CD4-positive, alpha-beta memory T cell (primary cell): ENCODE measurements around the gene GNPDA1. TPM values are rescaled to one million over a fixed set of nuclear protein-coding genes. Genes with fewer than 3 reads are reported as not detected.

Experiments
- CTCF ChIA-PET: fragments of 350-600 bp; sonication (Branson Sonifier 250); formaldehyde crosslinking; loops from one replicate; lab custom pipeline; 2021; ENCODE audit warnings: inconsistent platforms; ENCODE audit not compliant: partially characterized antibody; lab: Charles Lee
- POLR2A ChIA-PET: fragments of 350-600 bp; sonication (Branson Sonifier 250); formaldehyde crosslinking; loops from one replicate; lab custom pipeline; 2021; ENCODE audit not compliant: partially characterized antibody; lab: Charles Lee
- DNase-seq, 5 donors: peaks; one replicate each; pipeline versions ENCODE4 v3.0.0 to v3.0.0-alpha.2; 2020 to 2022; ENCODE audit warnings: mixed read lengths in 1 of 5
- H3K27ac ChIP-seq: one replicate; pipeline ENCODE4 v1.7.0; 2013; ENCODE audit warnings: low read depth, low read length
- H3K27me3 ChIP-seq: 2 replicates; pipeline ENCODE4 v1.7.0; 2013; ENCODE audit warnings: mild to moderate bottlenecking, low read length, moderate library complexity; ENCODE audit not compliant: insufficient read depth
- H3K36me3 ChIP-seq: 2 replicates; pipeline ENCODE4 v1.7.0; 2013; ENCODE audit warnings: mild to moderate bottlenecking, low read length, moderate library complexity; ENCODE audit not compliant: insufficient read depth
- H3K4me1 ChIP-seq: 2 replicates; pipeline ENCODE4 v1.7.0; 2013; ENCODE audit warnings: mild to moderate bottlenecking, low read length, moderate library complexity; ENCODE audit not compliant: insufficient read depth
- H3K4me3 ChIP-seq, 2 donors: one replicate each; pipeline ENCODE4 v1.7.0; 2013; ENCODE audit warnings: low read length in 2 of 2, mild to moderate bottlenecking in 1 of 2
- H3K9me3 ChIP-seq, 2 donors: one replicate each; pipeline ENCODE4 v1.7.0; 2013; ENCODE audit warnings: low read length in 2 of 2, control low read depth in 1 of 2; ENCODE audit not compliant: control insufficient read depth in 1 of 2
- H3K27ac Mint-ChIP-seq, 7 donors: one replicate each; pipeline ENCODE4 v1.8.0; 2020 to 2021; ENCODE audit warnings: mixed read lengths in 7 of 7, mild to moderate bottlenecking in 6 of 7, inconsistent platforms in 3 of 7, moderate library complexity in 3 of 7
- H3K27me3 Mint-ChIP-seq, 2 donors: one replicate each; pipeline ENCODE4 v1.8.0; 2020 to 2021; ENCODE audit warnings: mixed read lengths in 2 of 2
- H3K36me3 Mint-ChIP-seq, 2 donors: one replicate each; pipeline ENCODE4 v1.8.0; 2020 to 2021; ENCODE audit warnings: mixed read lengths in 2 of 2, inconsistent platforms in 1 of 2, mild to moderate bottlenecking in 1 of 2
- H3K4me1 Mint-ChIP-seq, 4 donors: one replicate each; pipeline ENCODE4 v1.8.0; 2020 to 2021; ENCODE audit warnings: mixed read lengths in 4 of 4, mild to moderate bottlenecking in 1 of 4
- H3K4me3 Mint-ChIP-seq, 8 donors: one replicate each; pipeline ENCODE4 v1.8.0; 2020 to 2021; ENCODE audit warnings: mixed read lengths in 8 of 8, mild to moderate bottlenecking in 7 of 8, moderate library complexity in 6 of 8, inconsistent platforms in 3 of 8
- H3K9me3 Mint-ChIP-seq, 8 donors: one replicate each; pipeline ENCODE4 v1.8.0; 2020 to 2021; ENCODE audit warnings: mixed read lengths in 8 of 8, mild to moderate bottlenecking in 5 of 8, inconsistent platforms in 3 of 8, moderate library complexity in 1 of 8
- intact Hi-C: fragments of 100-400 bp; cut with micrococcal nuclease; formaldehyde crosslinking; loops from one replicate; pipeline ENCODE4 v1.15.1; 2023
- polyA plus RNA-seq, 2 donors: library from polyadenylated mRNA; unstranded; fragments of 300-500 nt; fragmentation: Illumina TruSeq; gene quantifications; one replicate each; pipeline ENCODE4 v1.2.3, GENCODE V29; 2021
- total RNA-seq, 2 experiments: library from RNA; stranded (reverse); gene quantifications; one replicate each; pipeline ENCODE4 v1.2.3, GENCODE V29; 2021

Gene GNPDA1
- total RNA-seq (10 to 100 TPM; 23.0 to 24.1 TPM), polyA plus RNA-seq (10 to 100 TPM; 25.8 to 38.6 TPM)

DNA sequence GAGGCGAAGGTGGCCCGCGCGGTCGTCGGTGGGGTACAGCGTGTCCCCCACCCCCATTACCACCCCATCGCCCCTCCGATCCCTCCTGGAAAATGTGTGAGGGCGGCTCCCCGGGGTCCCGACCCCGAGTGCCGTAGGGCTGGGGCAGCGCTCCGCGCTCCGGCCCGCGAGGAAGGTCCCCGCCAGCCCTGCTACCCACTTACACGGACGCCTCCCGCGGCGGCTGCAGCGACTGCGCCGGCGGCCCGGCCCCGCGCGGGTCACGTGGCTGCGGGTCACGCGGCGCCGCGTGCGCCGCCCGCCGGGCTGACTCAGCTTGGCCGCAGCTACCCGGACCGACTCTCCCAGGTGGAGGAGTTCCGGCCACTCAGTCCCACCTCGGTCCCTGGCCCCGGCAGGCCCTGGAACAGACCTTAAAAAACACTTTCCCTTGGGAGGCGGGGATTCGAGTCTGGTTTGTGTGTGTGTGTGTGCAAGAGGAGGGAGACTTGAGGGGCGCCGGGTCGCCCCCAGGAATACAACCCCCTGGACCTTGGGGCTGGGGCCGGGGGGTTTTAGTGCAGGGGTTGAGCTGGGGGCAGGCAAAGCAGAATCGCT, at the start of gene GNPDA1:
GNPDA1 (minus strand) TSS at position 236 of the 597 bp plus-strand sequence. CDS start 992 bp downstream, outside the sequence.
- H3K4me1 ChIP-seq, result peaks cover 64% of the 10 kb centered on the region
- intact Hi-C loops, result loop anchor here (5.0 kb wide), 1 partner anchor 684 kb away; no protein-coding TSS in a partner anchor

DNA sequence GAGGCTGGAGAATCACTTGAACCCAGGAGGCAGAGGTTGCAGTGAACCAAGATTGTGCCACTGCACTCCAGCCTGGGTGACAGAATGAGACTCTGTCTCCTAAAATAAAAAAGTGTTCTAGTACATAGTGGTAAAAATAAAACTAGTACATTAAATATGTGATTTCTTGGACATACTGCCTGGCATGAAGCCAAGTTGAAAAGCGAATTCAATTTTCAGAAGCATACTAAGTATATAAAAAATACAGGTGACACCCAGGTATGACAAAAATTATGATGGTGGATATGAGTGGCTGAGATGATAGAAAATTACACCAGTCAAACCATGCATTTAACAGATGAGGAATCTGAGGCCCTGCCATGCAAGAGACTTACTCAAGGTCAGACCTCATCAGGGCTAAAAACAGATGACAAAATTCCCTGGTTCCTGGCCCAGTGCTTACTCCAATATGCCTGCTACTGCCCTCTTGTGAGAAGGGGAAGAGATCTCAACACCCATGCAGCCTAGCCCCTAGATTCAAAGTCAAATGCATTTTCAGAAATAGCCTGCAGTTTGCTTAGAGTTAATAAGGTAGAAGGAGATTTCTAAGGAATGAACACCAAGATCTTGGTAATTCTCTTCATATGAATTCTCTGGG, 46.6 kb upstream of the GNPDA1 start:
- no peak overlapping the region for H3K27ac Mint-ChIP-seq
- H3K27me3 ChIP-seq, result no peaks in the 10 kb centered on the region
- no peaks in the 10 kb centered on the region for H3K36me3 ChIP-seq
- no peak overlapping the region for H3K27ac ChIP-seq
- POLR2A ChIA-PET, result no interaction called here
- no peak for DNase-seq
- H3K27me3 Mint-ChIP-seq, result no peaks in the 10 kb centered on the region
- intact Hi-C loops, result no loop called here
- peaks cover 8 to 14% (median 10%) of the 10 kb centered on the region in 4 donors for H3K4me1 Mint-ChIP-seq
- H3K4me1 ChIP-seq, result peaks cover 14% of the 10 kb centered on the region
- H3K36me3 Mint-ChIP-seq, result no peaks in the 10 kb centered on the region
- H3K9me3 Mint-ChIP-seq, result no peaks in the 10 kb centered on the region
- H3K9me3 ChIP-seq, result no peaks in the 10 kb centered on the region
- H3K4me3 ChIP-seq, result no peak overlapping the region
- no peak overlapping the region for H3K4me3 Mint-ChIP-seq
- CTCF ChIA-PET, result no interaction called here

More for the DNA sequence above, at the start of gene GNPDA1:
- Mint-ChIP-seq H3K4me3 (peak within 1 kb of the TSS; percentile 86 to 94 (median 88)), H3K36me3 (peaks cover 0 to 4% of the 10 kb centered on the region in 2 donors), H3K27me3 (no peaks in the 10 kb centered on the region), H3K4me1 (peaks cover 44 to 71% (median 56%) of the 10 kb centered on the region in 4 donors), H3K9me3 (peaks cover 0 to 1% (median 0%) of the 10 kb centered on the region in 8 donors), H3K27ac (peak within 1 kb of the TSS; percentile 91 to 96 (median 95))
- H3K4me3 ChIP-seq, result peak within 1 kb of the TSS; percentile 79 to 84
- no peaks in the 10 kb centered on the region for H3K27me3 ChIP-seq
- DNase-seq, result peak; percentile 56 to 72 (median 62)
- H3K27ac ChIP-seq, result peak within 1 kb of the TSS; percentile 70
- no peaks in the 10 kb centered on the region for H3K9me3 ChIP-seq
- H3K36me3 ChIP-seq, result no peaks in the 10 kb centered on the region
- ChIA-PET POLR2A (interaction anchor here (0.8 to 6.2 kb wide), 14 partner anchors 8 to 362 kb away, joined by 3 to 90 read pairs (median 6); partner anchors contain the start of genes FCHSD1, NDFIP1 and RNF14), CTCF (interaction anchor here (0.8 to 11.6 kb wide), 20 partner anchors 9 to 320 kb away, joined by 3 to 203 read pairs (median 6); partner anchors contain the start of genes NDFIP1 and RNF14)

DNA sequence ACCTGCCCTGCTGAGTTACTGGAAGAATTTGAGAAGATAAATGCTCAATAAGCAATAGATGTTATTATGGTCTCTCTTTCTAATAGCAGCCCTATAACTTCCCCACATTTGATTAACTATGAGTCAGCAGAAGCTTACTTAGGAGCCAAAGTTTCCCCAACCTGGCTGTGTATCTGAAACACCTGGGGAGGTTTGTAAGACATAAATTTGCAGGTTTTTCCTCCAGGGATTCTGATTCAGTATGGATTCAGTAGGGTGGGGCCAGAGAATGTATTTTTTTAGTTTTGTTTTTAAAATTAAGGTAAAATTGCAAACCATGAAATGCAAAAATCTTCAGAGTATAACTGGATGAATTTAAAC, 44.9 kb upstream of the GNPDA1 start:
- no peak overlapping the region for H3K27ac ChIP-seq
- no peaks in the 10 kb centered on the region for H3K9me3 Mint-ChIP-seq
- H3K36me3 ChIP-seq, result no peaks in the 10 kb centered on the region
- intact Hi-C loops, result no loop called here
- no peak overlapping the region for H3K4me3 Mint-ChIP-seq
- no peak overlapping the region for H3K27ac Mint-ChIP-seq
- H3K27me3 ChIP-seq, result no peaks in the 10 kb centered on the region
- ChIA-PET CTCF (interaction anchor here (0.8 kb wide), 1 partner anchor 9 kb away, joined by 3 read pairs; no protein-coding TSS in a partner anchor), POLR2A (no interaction called here)
- no peak for DNase-seq
- H3K4me3 ChIP-seq, result no peak overlapping the region
- no peaks in the 10 kb centered on the region for H3K27me3 Mint-ChIP-seq
- no peaks in the 10 kb centered on the region for H3K36me3 Mint-ChIP-seq
- H3K4me1 ChIP-seq, result no peaks in the 10 kb centered on the region
- no peaks in the 10 kb centered on the region for H3K9me3 ChIP-seq
- H3K4me1 Mint-ChIP-seq, result peaks cover 3 to 10% (median 4%) of the 10 kb centered on the region in 4 donors

DNA sequence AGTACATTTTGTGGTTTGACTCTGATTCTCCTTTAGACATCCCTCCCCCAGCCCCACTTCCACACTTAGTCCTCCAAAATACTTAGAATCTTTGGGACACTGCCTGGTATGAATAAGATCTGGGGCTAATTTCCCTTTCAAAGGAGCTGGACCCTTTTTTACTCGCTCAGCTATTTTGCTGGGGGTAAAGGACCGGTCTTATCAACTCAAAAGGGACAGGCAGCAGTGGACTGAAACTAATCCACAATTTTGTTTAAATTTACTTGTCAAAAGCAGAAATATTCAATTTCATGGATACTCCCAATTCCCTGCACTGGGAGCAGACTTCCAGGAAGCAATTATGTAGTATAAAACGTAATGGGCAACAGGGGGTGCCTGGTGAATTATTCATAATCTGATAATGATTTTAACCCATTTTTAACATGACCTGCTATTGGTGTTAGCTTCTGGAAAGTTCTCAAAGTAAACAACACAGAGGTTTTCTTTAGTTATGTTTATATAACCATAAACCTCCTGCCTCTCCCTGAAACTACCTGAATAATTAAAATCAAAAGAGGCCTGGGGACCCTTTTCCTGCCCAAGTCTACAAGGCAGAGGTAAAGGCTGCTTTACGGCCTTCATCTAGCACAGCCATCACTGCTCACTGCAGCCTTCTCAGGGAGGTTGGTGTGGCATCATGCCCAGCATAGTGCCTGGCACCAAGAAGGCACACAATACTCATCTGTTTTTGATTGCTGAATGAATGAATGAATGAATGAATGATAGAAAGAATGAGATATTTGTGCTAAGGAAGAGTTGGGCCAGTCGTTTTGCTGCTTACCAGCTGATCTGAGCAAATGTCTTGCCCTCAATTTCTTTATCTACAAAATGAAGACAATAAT, 44.2 kb upstream of the GNPDA1 start:
- Mint-ChIP-seq H3K4me1 (peaks cover 3 to 10% (median 4%) of the 10 kb centered on the region in 4 donors), H3K27ac (peak overlapping the region in 2 of 7 donors; percentile 31 to 52), H3K36me3 (no peaks in the 10 kb centered on the region), H3K9me3 (no peaks in the 10 kb centered on the region), H3K4me3 (no peak overlapping the region), H3K27me3 (no peaks in the 10 kb centered on the region)
- Histone ChIP-seq H3K27me3 (no peaks in the 10 kb centered on the region), H3K9me3 (no peaks in the 10 kb centered on the region), H3K27ac (no peak overlapping the region), H3K4me3 (no peak overlapping the region), H3K36me3 (no peaks in the 10 kb centered on the region), H3K4me1 (no peaks in the 10 kb centered on the region)
- intact Hi-C loops, result no loop called here
- POLR2A ChIA-PET, result no interaction called here
- CTCF ChIA-PET, result interaction anchor here (0.8 to 1.3 kb wide), 3 partner anchors 9 to 628 kb away, joined by 3 to 5 read pairs (median 3); no protein-coding TSS in a partner anchor
- DNase-seq, result no peak

DNA sequence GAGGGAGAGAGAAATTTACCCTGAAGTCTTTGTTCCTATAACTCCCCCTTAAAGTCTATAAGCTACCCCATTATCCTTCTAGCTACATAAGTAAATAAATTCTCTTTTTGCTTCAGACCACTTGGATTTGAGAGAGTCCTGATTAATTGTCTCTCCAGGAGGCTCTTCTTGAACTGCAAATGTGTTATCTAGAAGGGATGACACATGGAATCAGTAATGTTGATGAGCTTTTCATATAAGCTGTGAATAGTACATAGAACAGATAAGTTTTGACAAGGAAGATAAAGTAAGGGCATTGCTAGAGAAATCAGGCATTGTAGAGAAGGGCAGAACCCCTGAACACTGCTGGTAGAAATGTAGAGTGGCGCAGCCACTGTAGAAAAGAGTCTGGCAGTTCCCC, 42.5 kb upstream of the GNPDA1 start:
- CTCF ChIA-PET, result interaction anchor here (1.0 to 2.7 kb wide), 3 partner anchors 9 to 96 kb away, joined by 3 to 7 read pairs (median 3); no protein-coding TSS in a partner anchor
- Histone ChIP-seq H3K36me3 (no peaks in the 10 kb centered on the region), H3K4me1 (no peaks in the 10 kb centered on the region), H3K27ac (no peak overlapping the region), H3K27me3 (no peaks in the 10 kb centered on the region), H3K4me3 (no peak overlapping the region), H3K9me3 (no peaks in the 10 kb centered on the region)
- Mint-ChIP-seq H3K27ac (no peak overlapping the region), H3K9me3 (no peaks in the 10 kb centered on the region), H3K4me3 (no peak overlapping the region), H3K27me3 (no peaks in the 10 kb centered on the region), H3K4me1 (peaks cover 3 to 10% (median 4%) of the 10 kb centered on the region in 4 donors), H3K36me3 (no peaks in the 10 kb centered on the region)
- no peak for DNase-seq
- POLR2A ChIA-PET, result no interaction called here
- intact Hi-C loops, result no loop called here

DNA sequence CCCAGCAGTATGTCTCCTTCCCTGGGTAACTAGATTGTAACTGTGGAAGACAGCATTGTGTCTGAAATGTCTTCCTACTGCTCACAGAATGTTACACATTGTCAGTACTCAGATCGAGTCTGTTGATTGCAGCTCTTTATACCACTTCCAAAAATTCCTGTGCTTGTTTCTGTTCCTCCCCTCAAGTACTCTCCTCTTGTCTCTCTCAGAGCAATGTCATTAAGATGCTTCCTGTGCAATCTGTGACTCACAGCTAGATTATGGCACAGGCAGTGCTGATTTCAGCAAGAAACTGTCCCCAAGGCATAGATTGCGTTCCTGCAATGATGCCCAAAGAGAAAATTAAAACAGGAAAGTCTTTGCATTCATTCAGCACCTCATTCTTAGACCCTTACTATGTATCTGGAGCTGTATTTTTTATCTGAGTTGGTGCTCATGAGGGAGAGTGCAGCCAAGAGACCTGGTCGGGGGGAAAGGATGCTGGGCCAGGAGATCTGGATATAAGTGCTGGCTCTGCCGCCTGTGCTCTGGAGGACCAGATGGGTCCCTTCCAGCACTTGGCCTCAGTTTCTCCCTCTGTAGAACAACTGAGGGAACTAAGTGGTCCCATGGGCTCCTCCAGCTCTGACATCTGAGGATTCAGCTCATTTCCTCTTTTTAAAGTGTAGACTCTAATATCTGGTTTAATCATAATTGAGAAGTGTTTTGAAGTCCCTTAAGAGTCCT, 40.8 kb upstream of the GNPDA1 start:
- Mint-ChIP-seq H3K27ac (peak overlapping the region in 3 of 7 donors; percentile 44 to 73 (median 47)), H3K9me3 (no peaks in the 10 kb centered on the region), H3K4me1 (peaks cover 3 to 10% (median 4%) of the 10 kb centered on the region in 4 donors), H3K4me3 (no peak overlapping the region), H3K27me3 (no peaks in the 10 kb centered on the region), H3K36me3 (no peaks in the 10 kb centered on the region)
- ChIA-PET POLR2A (interaction anchor here (0.6 to 0.8 kb wide), 2 partner anchors 18 to 19 kb away, joined by 3 read pairs; no protein-coding TSS in a partner anchor), CTCF (interaction anchor here (0.5 to 2.7 kb wide), 4 partner anchors 38 to 98 kb away, joined by 3 to 7 read pairs (median 3); partner anchors contain the start of gene RNF14)
- no peak overlapping the region for H3K4me3 ChIP-seq
- no peak overlapping the region for H3K27ac ChIP-seq
- no peak for DNase-seq
- H3K27me3 ChIP-seq, result no peaks in the 10 kb centered on the region
- intact Hi-C loops, result no loop called here
- no peaks in the 10 kb centered on the region for H3K4me1 ChIP-seq
- H3K9me3 ChIP-seq, result no peaks in the 10 kb centered on the region
- H3K36me3 ChIP-seq, result no peaks in the 10 kb centered on the region
